IPS DF 6.9 (cell line): ENCODE measurements around the gene TEKTIP1.
"Not testable (repeated sequence)": the region's sequence is repeated elsewhere in the genome, so short reads cannot be mapped to it uniquely, and the experiment has no call there.

Experiments
- DNase-seq: peaks from one replicate; pipeline ENCODE4 v3.0.0-alpha.2; 2013; ENCODE audit warnings: low read depth, low spot score
- H3K27ac ChIP-seq: one replicate; pipeline ENCODE4 v1.5.1; 2013; ENCODE audit warnings: low read length, control low read depth
- H3K27me3 ChIP-seq: 2 replicates; pipeline ENCODE4 v1.6.1; 2013; ENCODE audit warnings: mild to moderate bottlenecking, low read length; ENCODE audit not compliant: control insufficient read depth, insufficient read depth
- H3K36me3 ChIP-seq: 2 replicates; pipeline ENCODE4 v1.6.1; 2013; ENCODE audit warnings: low read length; ENCODE audit not compliant: control insufficient read depth, insufficient read depth
- H3K4me1 ChIP-seq: 2 replicates; pipeline ENCODE4 v1.6.1; 2013; ENCODE audit warnings: low read length; ENCODE audit not compliant: control insufficient read depth, insufficient read depth
- H3K4me3 ChIP-seq: 2 replicates; pipeline ENCODE4 v1.5.1; 2013; ENCODE audit warnings: mild to moderate bottlenecking, low read length
- H3K9me3 ChIP-seq: 2 replicates; pipeline ENCODE4 v1.6.1; 2013; ENCODE audit warnings: low read length, inconsistent platforms; ENCODE audit not compliant: control insufficient read depth, insufficient read depth
- WGBS: extraction: QIAGEN DNeasy Blood & Tissue Kit; methylation state at CpG from one replicate; pipeline ENCODE4 v1.1.7; 2013; ENCODE audit warnings: mixed read lengths, missing lambda C conversion rate; ENCODE audit not compliant: insufficient read length, insufficient coverage; 5-methylcytosine and 5-hydroxymethylcytosine counted together

The TEKTIP1 gene

GRCh38 chr19:3524904-3525451 is 14.0 kb upstream of the TEKTIP1 start:
- Histone ChIP-seq H3K36me3 (peaks cover 5% of the 10 kb centered on the region), H3K27ac (no peak overlapping the region), H3K27me3 (no peaks in the 10 kb centered on the region), H3K4me3 (no peak overlapping the region), H3K9me3 (no peaks in the 10 kb centered on the region), H3K4me1 (no peaks in the 10 kb centered on the region)
- WGBS = no CpG with 5 or more reads among the region's 20 CpGs
- DNase-seq = no peak

GRCh38 chr19:3526507-3527237 is 12.3 kb upstream of the TEKTIP1 start:
- Histone ChIP-seq H3K27ac (no peak overlapping the region), H3K36me3 (peaks cover 11% of the 10 kb centered on the region), H3K4me1 (no peaks in the 10 kb centered on the region), H3K27me3 (no peaks in the 10 kb centered on the region), H3K9me3 (no peaks in the 10 kb centered on the region), H3K4me3 (no peak overlapping the region)
- no CpG with 5 or more reads among the region's 28 CpGs for WGBS
- DNase-seq = no peak

GRCh38 chr19:3527238-3527910 is 11.6 kb upstream of the TEKTIP1 start:
- no peaks in the 10 kb centered on the region for H3K4me1 ChIP-seq
- no peak for DNase-seq
- no peak overlapping the region for H3K4me3 ChIP-seq
- no peaks in the 10 kb centered on the region for H3K27me3 ChIP-seq
- peaks cover 14% of the 10 kb centered on the region for H3K36me3 ChIP-seq
- no CpG with 5 or more reads among the region's 21 CpGs for WGBS
- no peak overlapping the region for H3K27ac ChIP-seq
- no peaks in the 10 kb centered on the region for H3K9me3 ChIP-seq

- Histone ChIP-seq H3K4me1 (no peaks in the 10 kb centered on the region), H3K36me3 (peaks cover 21% of the 10 kb centered on the region), H3K27ac (no peak overlapping the region), H3K27me3 (no peaks in the 10 kb centered on the region), H3K4me3 (no peak overlapping the region), H3K9me3 (no peaks in the 10 kb centered on the region)
- no peak for DNase-seq
- WGBS = no CpG with 5 or more reads among the region's 14 CpGs
Observed at GRCh38 chr19:3528080-3528479, 10.9 kb upstream of the TEKTIP1 start.

GRCh38 chr19:3528539-3529211 is 10.3 kb upstream of the TEKTIP1 start:
- Histone ChIP-seq H3K4me3 (no peak overlapping the region), H3K27ac (no peak overlapping the region), H3K4me1 (no peaks in the 10 kb centered on the region), H3K27me3 (no peaks in the 10 kb centered on the region), H3K36me3 (peaks cover 27% of the 10 kb centered on the region), H3K9me3 (no peaks in the 10 kb centered on the region)
- no peak for DNase-seq
- WGBS = 100% methylated on average over 4 of the region's 20 CpGs

GRCh38 chr19:3529299-3529698 is 9.7 kb upstream of the TEKTIP1 start:
- not testable (repeated sequence) for H3K9me3 ChIP-seq, H3K27ac ChIP-seq, H3K27me3 ChIP-seq, DNase-seq, H3K4me3 ChIP-seq, H3K4me1 ChIP-seq
- peaks cover 29% of the 10 kb centered on the region for H3K36me3 ChIP-seq
- WGBS = no CpG with 5 or more reads among the region's 7 CpGs

- DNase-seq = no peak
- no peaks in the 10 kb centered on the region for H3K9me3 ChIP-seq
- no peak overlapping the region for H3K27ac ChIP-seq
- no peaks in the 10 kb centered on the region for H3K4me1 ChIP-seq
- H3K36me3 ChIP-seq = peaks cover 38% of the 10 kb centered on the region
- no peaks in the 10 kb centered on the region for H3K27me3 ChIP-seq
- no peak overlapping the region for H3K4me3 ChIP-seq
- no CpG with 5 or more reads among the region's 12 CpGs for WGBS
Observed at GRCh38 chr19:3530389-3530788, 8.6 kb upstream of the TEKTIP1 start.

- no peak for DNase-seq
- no CpG with 5 or more reads among the region's 29 CpGs for WGBS
- Histone ChIP-seq H3K27me3 (no peaks in the 10 kb centered on the region), H3K4me1 (no peaks in the 10 kb centered on the region), H3K27ac (no peak overlapping the region), H3K9me3 (no peaks in the 10 kb centered on the region), H3K36me3 (peaks cover 38% of the 10 kb centered on the region), H3K4me3 (no peak overlapping the region)
Observed at GRCh38 chr19:3531716-3532115, 7.3 kb upstream of the TEKTIP1 start.

- H3K27me3 ChIP-seq = no peaks in the 10 kb centered on the region
- no CpG with 5 or more reads among the region's 33 CpGs for WGBS
- peaks cover 36% of the 10 kb centered on the region for H3K36me3 ChIP-seq
Observed at GRCh38 chr19:3532154-3532786, 6.7 kb upstream of the TEKTIP1 start.

GRCh38 chr19:3533033-3533432 is 5.9 kb upstream of the TEKTIP1 start:
- Histone ChIP-seq H3K27me3 (no peaks in the 10 kb centered on the region), H3K4me1 (no peaks in the 10 kb centered on the region), H3K9me3 (no peaks in the 10 kb centered on the region), H3K36me3 (peaks cover 35% of the 10 kb centered on the region), H3K4me3 (no peak overlapping the region), H3K27ac (no peak overlapping the region)
- no peak for DNase-seq
- no CpG with 5 or more reads among the region's 17 CpGs for WGBS

More at GRCh38 chr19:3532154-3532786, 6.7 kb upstream of the TEKTIP1 start:
- DNase-seq = no peak
- H3K4me1 ChIP-seq = no peaks in the 10 kb centered on the region
- H3K27ac ChIP-seq = no peak overlapping the region
- H3K4me3 ChIP-seq = no peak overlapping the region
- no peaks in the 10 kb centered on the region for H3K9me3 ChIP-seq
